HG03378 (cell line): ENCODE data around the gene MAN1C1.

Source experiments
- ATAC-seq: cut with Tn5 transposase; IDR thresholded peaks from one replicate; pipeline ENCODE4 v1.9.1; 2021; ENCODE audit warnings: mild to moderate bottlenecking, moderate library complexity; ENCODE audit not compliant: unreplicated experiment

MAN1C1 gene

GRCh38 chr1:25710583-25711347, 94.2 kb downstream of the MAN1C1 start:
- ATAC-seq, result no peak

DNA sequence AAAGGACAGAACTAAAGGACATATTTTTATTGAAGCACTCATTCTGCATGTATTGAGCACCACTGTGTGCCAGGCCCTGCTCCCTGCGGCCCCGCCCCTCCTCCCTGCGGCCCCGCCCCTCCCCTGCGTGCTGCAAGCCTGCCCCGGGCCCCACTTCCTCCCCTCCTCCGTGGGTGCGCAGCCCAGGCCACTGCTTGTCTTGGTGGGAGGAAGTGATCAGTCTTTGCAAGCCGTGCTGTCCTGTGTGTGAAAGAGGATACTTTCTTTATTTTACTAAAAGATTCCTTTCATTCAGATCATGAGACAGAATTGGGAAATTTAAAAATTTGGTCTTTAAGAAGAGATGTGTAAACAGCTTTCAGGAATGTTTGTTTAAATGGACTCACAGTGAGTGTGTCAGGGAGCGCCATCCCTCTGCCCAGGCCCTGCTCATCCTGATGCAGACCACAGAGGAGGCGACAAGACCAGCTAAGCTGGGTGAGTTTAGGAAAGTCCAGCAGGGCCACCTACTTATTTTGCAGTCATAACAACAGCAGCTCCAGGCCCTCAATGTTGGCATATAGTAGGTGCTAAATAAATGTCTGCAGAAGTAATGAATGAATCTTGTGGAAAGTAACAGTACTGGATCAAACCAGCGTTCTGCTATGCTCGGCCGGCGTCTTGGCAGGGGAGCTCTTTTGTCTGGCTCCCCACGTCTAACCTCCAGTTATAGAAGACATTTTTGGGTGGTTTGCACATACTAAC, 95.1 kb downstream of the MAN1C1 start:
- ATAC-seq, result no peak

- ATAC-seq, result no peak
These were observed 95.8 kb downstream of the MAN1C1 start for GRCh38 chr1:25712299-25712970.

DNA sequence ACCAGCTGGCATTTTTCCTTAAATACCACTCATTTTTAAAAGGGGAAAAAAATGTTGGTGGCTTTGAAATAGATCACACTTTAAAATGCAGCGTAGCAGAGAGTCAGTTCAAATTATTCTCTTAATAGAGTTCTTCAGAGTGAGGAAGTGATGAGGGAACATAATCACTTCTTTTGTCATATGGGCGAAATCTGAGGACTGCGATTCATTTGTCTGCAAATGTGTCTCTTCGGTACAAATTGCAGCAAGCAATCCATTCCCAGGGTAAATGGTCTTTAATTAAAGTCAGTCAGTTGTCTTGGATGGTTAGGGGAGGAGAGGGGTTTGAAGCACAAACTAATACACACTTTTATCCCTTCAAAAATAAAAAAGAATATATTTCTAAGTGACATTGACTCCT, 97.4 kb downstream of the MAN1C1 start:
- ATAC-seq, result no peak

GRCh38 chr1:25714372-25714931, 97.9 kb downstream of the MAN1C1 start:
- ATAC-seq, result no peak

- ATAC-seq, result no peak
These were observed 99.3 kb downstream of the MAN1C1 start for GRCh38 chr1:25715888-25716287.

GRCh38 chr1:25716320-25716719, 99.7 kb downstream of the MAN1C1 start:
- no peak for ATAC-seq

GRCh38 chr1:25718732-25719131, 102.1 kb downstream of the MAN1C1 start:
- no peak for ATAC-seq

DNA sequence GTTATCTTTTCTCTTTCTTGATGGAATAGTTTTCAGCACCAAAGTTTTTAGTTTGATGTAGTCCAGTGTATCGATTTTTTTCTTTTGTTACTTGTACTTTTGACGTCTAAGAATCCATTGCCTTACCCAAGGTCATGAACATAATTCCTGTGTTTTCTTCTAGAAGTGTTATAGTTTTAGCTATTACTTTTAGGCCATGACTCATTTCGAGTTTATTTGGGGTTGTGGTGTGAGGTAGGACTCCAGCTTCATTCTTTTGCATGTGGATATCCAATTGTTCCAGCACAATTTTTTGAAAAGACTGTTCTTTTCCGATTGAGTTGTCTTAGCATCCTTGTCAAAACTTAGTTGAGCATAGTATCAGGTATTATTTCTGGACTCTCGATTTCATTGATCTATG, 104.0 kb downstream of the MAN1C1 start:
- no peak for ATAC-seq

DNA sequence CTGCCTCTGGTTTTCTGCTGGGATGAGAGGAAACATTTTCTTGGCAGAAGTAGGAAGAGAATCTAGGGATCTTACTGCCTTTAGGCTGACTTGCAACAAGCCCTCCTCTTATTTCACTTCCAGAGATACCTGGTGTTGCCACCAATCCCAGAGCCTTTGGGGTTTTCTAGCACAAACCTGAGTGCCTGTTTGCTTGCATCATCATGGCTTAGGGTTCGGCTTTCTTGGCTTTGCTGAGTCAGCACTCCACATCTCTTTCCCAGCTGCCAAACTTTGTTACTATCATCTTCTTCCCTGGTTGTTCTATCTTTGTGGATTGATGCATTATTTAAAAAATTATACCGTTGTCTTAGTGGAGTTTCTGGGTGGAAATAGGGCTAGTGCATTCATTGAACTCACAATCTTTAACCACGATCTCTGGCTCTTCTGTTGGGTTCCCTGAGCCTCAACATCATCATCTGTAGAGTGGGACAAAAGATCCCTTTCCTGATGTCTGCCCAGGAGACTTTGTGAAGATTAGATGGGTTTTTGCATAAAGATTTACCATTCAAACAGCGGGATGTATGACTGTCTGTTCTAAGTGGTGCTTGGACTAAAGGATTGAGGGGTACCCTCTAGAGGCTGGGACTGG, 106.8 kb downstream of the MAN1C1 start:
- no peak for ATAC-seq

DNA sequence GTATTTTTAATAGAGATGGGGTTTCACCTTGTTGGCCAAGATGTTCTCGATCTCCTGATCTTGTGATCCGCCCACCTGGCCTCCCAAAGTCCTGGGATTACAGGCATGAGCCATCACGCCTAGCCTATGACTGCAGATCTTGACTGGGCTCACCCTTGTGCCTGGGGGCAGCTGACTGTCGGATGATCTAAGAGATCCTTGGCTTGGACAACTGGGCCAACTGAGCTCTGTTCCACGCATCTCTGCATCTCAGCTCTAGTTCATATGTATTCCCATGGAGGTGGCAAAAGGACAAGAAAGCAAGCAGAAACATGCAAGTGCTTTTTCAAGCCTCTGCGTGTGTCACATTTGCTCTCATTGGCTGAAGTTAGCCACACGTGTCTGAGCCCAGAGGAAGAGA, 107.6 kb downstream of the MAN1C1 start:
- ATAC-seq, result no peak

DNA sequence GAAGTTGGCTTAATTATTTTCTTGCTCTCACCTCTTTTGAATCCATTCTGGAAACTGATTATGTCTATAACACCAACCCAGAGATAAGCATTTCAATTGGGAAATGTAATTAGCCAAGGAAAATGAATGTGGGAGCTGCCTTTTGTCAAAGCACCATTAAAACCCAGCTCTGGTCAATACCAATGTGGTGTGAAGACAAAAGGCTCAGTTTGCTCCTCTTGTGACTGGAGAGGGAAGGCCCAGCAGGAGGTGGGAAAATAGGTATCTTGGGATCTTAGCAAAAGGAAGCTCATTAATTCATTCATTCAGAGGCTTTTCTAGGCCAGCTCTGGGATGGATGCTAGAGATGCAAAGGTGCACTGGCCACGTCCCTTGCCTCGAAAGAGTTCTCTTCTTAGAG, 108.4 kb downstream of the MAN1C1 start:
- no peak for ATAC-seq

DNA sequence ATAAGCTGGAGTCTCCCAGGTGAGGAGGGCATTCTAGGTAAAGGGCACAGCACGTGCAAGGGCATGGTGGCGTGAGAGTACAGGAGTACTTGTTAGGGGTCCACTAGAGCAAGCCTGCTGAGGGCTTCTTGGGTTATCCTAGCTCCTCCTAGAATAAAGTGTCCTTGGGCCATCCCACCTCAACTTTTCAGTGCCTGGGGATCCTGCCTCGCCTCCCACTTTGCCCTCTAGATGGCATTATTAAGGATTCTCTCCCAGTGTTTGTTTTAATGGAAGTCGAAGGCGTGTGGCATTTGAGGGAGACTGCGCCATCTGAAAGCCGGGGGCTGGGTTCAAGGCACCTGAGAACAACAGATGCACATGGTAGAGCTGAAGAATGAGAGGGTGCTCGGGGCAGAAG, 108.9 kb downstream of the MAN1C1 start:
- no peak for ATAC-seq

- no peak for ATAC-seq
These were observed 110.5 kb downstream of the MAN1C1 start for GRCh38 chr1:25727088-25727487.

- no peak for ATAC-seq
These were observed 111.2 kb downstream of the MAN1C1 start for GRCh38 chr1:25727635-25728286.

- ATAC-seq, result no peak
These were observed 111.8 kb downstream of the MAN1C1 start for GRCh38 chr1:25728301-25728935.

- no peak for ATAC-seq
These were observed 112.5 kb downstream of the MAN1C1 start for GRCh38 chr1:25729045-25729444.

DNA sequence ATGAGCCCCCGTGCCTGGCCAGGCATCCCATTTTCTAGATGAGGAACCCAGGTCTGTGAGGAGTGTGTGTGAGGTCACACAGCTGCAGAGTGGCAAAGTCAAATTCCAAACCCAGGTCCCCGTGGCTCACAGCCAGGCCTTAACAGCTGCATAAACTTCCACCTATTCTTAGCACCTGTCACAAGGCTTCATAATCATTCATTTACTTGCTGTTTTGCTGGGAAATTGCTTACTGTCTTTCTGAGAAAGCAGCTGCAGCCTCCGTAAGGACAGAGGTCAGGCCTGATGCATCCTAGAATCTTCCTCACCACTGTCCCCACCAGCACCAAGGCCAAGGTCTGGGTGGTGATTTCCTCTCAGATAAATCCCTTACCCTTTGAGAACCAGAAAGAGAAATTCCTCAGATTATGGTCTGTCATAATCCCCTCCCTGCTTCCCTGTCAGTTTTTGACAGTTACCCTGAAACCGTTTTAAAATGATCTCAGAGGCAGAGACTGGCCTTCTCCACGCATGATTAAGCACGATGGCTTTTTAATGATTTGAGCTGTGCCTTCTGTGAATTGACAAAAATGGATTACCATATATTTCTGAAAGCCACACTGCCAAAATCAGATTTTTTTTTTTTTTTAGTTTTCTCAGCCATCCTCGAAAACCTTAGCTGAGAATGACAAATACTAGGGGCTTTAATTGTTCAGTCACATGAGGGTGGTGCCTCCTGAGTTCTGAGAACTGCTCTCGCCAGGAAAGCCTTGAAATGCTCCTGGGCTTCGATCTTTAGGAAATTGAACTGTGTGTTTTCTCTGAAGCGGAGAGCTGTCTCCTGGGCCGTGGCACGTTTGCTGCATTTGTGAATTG, 113.4 kb downstream of the MAN1C1 start:
- ATAC-seq, result no peak

- no peak for ATAC-seq
These were observed 114.6 kb downstream of the MAN1C1 start for GRCh38 chr1:25731148-25731547.
